HL-60/S4 treated with retinoic acid at 250 ng/mL for 4 days and 3 days (cell line): ENCODE measurements around the gene SNX18.

Source experiments
- in situ Hi-C: fragments of 300-500 bp; cut with MboI; formaldehyde crosslinking; loops from 2 replicates; pipeline ENCODE4 v1.7.0; 2022; ENCODE audit warnings: low sequenced_read_pairs

SNX18 gene

GRCh38 chr5:54519509-54519876 lies 1.9 kb downstream of the SNX18 start:
- in situ Hi-C loops, result no loop called here

- in situ Hi-C loops, result no loop called here
These were observed 2.9 kb downstream of the SNX18 start for GRCh38 chr5:54520438-54520846.

- in situ Hi-C loops, result no loop called here
These were observed 3.4 kb downstream of the SNX18 start for GRCh38 chr5:54520940-54521339.

GRCh38 chr5:54521856-54522479 lies 4.4 kb downstream of the SNX18 start:
- in situ Hi-C loops, result no loop called here

- in situ Hi-C loops, result no loop called here
These were observed 6.0 kb downstream of the SNX18 start for GRCh38 chr5:54523534-54523933.

- in situ Hi-C loops, result no loop called here
These were observed 6.5 kb downstream of the SNX18 start for GRCh38 chr5:54524082-54524481.

GRCh38 chr5:54524704-54525103 lies 7.1 kb downstream of the SNX18 start:
- in situ Hi-C loops, result loop anchor here (25.0 kb wide), 2 partner anchors 113 to 338 kb away; no protein-coding TSS in a partner anchor

GRCh38 chr5:54525261-54525660 lies 7.7 kb downstream of the SNX18 start:
- in situ Hi-C loops, result loop anchor here (25.0 kb wide), 2 partner anchors 112 to 337 kb away; no protein-coding TSS in a partner anchor

GRCh38 chr5:54525692-54526091 lies 8.1 kb downstream of the SNX18 start:
- in situ Hi-C loops, result loop anchor here (25.0 kb wide), 2 partner anchors 112 to 337 kb away; no protein-coding TSS in a partner anchor

GRCh38 chr5:54526604-54527288 lies 9.2 kb downstream of the SNX18 start:
- in situ Hi-C loops, result loop anchor here (25.0 kb wide), 2 partner anchors 111 to 336 kb away; no protein-coding TSS in a partner anchor

- in situ Hi-C loops, result loop anchor here (25.0 kb wide), 2 partner anchors 109 to 334 kb away; no protein-coding TSS in a partner anchor
These were observed 11.2 kb downstream of the SNX18 start for GRCh38 chr5:54528633-54529209.

GRCh38 chr5:54529565-54529964 lies 12.0 kb downstream of the SNX18 start:
- in situ Hi-C loops, result loop anchor here (25.0 kb wide), 2 partner anchors 108 to 333 kb away; no protein-coding TSS in a partner anchor

- in situ Hi-C loops, result loop anchor here (25.0 kb wide), 2 partner anchors 106 to 331 kb away; no protein-coding TSS in a partner anchor
These were observed 14.0 kb downstream of the SNX18 start for GRCh38 chr5:54531546-54531945.

GRCh38 chr5:54533541-54534190 lies 16.1 kb downstream of the SNX18 start:
- in situ Hi-C loops, result loop anchor here (25.0 kb wide), 2 partner anchors 104 to 329 kb away; no protein-coding TSS in a partner anchor

- in situ Hi-C loops, result loop anchor here (25.0 kb wide), 2 partner anchors 103 to 328 kb away; no protein-coding TSS in a partner anchor
These were observed 16.8 kb downstream of the SNX18 start for GRCh38 chr5:54534191-54535004.

- in situ Hi-C loops, result loop anchor here (25.0 kb wide), 2 partner anchors 102 to 327 kb away; no protein-coding TSS in a partner anchor
These were observed 17.7 kb downstream of the SNX18 start for GRCh38 chr5:54535149-54535844.

GRCh38 chr5:54536375-54536774 lies 18.8 kb downstream of the SNX18 start:
- in situ Hi-C loops, result loop anchor here (25.0 kb wide), 2 partner anchors 101 to 326 kb away; no protein-coding TSS in a partner anchor

- in situ Hi-C loops, result loop anchor here (25.0 kb wide), 2 partner anchors 100 to 325 kb away; no protein-coding TSS in a partner anchor
These were observed 19.3 kb downstream of the SNX18 start for GRCh38 chr5:54536861-54537260.

GRCh38 chr5:54537725-54538124 lies 20.2 kb downstream of the SNX18 start:
- in situ Hi-C loops, result loop anchor here (25.0 kb wide), 2 partner anchors 100 to 325 kb away; no protein-coding TSS in a partner anchor
